Stimulated activated CD8-positive, alpha-beta memory T cell treated with anti-CD3 and anti-CD28 coated beads, Interleukin-12 subunit alpha, Interleukin-12 subunit beta, amount 100 ng/mL, for 1 hour (primary cell): ENCODE results near the gene REC114.
"Not testable (repeated sequence)": the region's sequence is repeated elsewhere in the genome, so short reads cannot be mapped to it uniquely, and the experiment has no call there.

Source experiments
- DNase-seq: peaks from one replicate; pipeline ENCODE4 v3.0.0-alpha.2; 2020; ENCODE audit warnings: low read depth

REC114 gene, protein sequence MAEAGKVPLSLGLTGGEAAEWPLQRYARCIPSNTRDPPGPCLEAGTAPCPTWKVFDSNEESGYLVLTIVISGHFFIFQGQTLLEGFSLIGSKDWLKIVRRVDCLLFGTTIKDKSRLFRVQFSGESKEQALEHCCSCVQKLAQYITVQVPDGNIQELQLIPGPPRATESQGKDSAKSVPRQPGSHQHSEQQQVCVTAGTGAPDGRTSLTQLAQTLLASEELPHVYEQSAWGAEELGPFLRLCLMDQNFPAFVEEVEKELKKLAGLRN

GRCh38 chr15:73442968-73443367 lies at the start of gene REC114:
TSS of gene REC114 (plus strand) at chr15:73443164. CDS start at chr15:73443186, 22 bp downstream.
- no peak for DNase-seq

- DNase-seq: no peak
Measured at GRCh38 chr15:73393336-73393735, 49.6 kb upstream of the REC114 start.

DNA sequence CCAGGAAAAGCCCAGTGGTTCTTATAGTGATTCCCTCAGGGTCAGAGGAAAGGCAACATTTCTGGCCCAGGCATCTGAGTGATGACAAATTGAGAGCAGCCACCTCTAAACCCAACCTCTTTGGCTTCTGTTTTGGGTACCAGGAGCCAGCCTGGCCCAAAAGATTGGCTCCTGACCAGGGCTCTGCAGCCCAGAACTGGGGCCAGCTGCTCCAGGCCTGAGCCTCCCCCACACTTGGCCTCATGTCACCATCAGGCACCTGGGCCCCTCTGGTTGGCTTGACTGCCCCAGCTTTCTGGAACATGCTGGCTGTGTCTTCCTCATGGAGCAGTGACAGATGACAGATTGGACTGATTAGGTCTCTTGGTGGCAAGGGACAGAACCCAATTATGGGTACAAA lies 48.2 kb upstream of the REC114 start:
- DNase-seq: no peak

- no peak for DNase-seq
Measured at GRCh38 chr15:73395671-73396070, 47.3 kb upstream of the REC114 start.

GRCh38 chr15:73397461-73397860 lies 45.5 kb upstream of the REC114 start:
- DNase-seq: no peak

GRCh38 chr15:73398861-73399260 lies 44.1 kb upstream of the REC114 start:
- DNase-seq: no peak

DNA sequence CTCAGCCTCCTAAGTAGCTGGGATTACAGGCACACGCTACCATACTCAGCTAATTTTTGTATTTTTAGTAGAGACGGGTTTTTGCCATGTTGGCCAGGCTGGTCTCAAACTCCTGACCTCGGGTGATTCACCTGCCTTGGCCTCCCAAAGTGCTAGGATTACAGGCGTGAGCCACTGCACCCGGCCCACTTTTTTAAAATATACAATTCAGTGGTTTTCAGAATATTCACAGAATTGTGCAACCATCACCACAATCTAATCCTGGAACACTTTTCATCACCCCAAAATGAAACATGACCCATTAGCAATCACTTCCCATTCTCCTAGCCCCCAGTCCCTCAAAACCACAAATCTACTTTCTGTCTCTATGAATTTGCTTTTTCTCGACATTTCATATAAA lies 42.7 kb upstream of the REC114 start:
- DNase-seq: not testable (repeated sequence)

- DNase-seq: no peak
Measured at GRCh38 chr15:73403171-73403570, 39.8 kb upstream of the REC114 start.

DNA sequence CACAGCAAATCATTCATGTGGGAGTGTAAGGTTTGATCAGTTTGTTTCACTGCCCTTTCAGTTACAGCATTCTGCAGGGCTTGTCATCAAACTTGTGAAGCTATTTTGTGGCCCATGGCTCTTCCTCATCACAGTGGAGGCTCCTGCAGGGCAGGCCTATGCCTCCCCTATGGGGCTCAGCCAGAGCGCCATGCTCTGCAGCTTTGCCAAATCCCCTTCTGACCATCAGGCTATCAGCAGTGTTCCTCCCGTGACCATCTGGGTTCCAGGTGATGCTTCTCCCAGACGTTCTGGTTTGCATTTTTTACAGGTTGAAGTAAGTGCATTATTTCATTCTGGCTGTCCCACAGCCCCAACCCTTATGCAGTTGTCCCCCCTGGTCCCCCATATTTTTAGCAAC lies 28.1 kb upstream of the REC114 start:
- no peak for DNase-seq

- no peak for DNase-seq
Measured at GRCh38 chr15:73424506-73424905, 18.5 kb upstream of the REC114 start.

- no peak for DNase-seq
Measured at GRCh38 chr15:73425510-73425909, 17.5 kb upstream of the REC114 start.

- no peak for DNase-seq
Measured at GRCh38 chr15:73426323-73426994, 16.5 kb upstream of the REC114 start.

- not testable (repeated sequence) for DNase-seq
Measured at GRCh38 chr15:73431329-73431728, 11.6 kb upstream of the REC114 start.

DNA sequence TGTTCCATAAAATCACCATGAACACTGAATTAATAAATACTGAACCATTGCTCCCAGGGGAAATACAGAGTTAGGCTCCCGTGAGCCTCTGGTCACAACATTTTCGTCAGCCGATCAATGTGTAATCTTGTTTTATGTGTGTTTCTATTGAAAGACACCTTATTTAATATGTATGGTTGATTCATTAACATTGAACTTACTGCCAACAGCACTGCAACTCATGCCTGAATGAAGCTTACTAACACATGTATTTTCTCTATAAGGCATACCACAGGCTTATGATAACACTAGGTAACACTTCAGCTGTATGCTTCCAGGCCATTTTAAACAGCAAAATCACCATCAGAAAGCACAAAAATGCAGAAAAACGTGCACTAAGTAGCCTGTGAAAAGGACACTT lies 9.1 kb upstream of the REC114 start:
- no peak for DNase-seq

GRCh38 chr15:73436613-73437012 lies 6.4 kb upstream of the REC114 start:
- DNase-seq: no peak

DNA sequence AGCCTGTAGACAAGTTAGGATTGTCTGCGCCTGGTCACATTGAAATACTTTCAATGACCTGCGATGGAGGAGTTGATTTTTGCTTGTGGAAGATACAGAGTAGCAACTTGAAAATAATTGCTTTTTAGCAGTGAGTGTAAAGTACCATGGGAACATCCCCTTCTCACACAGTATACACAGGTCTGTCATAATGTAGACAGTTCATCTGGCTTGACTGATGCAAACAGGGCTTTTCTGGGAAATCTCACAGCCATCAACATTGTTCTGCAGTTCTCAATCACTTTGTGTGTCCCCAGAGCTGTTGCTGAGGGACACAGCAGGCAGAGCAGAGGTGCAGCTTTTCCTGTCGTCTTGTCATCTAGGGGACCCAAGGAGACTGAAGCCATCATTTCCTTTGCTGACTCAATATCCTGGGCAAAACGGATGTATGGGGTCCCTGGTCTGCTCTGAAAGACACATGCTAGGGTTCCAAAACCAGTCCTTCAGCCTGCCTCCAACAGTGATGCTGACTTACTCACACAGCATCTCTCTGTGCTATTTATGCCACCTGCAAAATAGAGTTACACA lies 5.3 kb upstream of the REC114 start:
- DNase-seq: no peak

DNA sequence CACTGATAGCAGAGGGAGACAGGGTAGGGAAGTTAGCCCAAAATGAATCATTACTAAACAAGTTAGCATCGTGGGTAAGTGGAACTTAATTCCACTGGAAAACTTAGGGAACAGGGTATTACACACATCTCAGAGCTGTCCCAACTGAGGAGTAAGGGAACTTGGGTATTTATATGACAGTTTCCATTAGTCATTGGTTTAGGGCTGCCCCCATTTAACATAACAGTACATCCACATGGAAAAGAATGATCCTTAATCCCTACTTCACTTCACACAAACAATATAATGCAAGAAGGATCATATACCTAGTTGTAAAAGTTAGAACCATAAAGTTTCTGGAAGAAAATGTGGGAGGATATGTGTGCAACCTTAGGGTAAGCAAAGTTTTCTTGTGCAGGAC lies 4.3 kb upstream of the REC114 start:
- no peak for DNase-seq

GRCh38 chr15:73440571-73440970 lies 2.4 kb upstream of the REC114 start:
- no peak for DNase-seq

DNA sequence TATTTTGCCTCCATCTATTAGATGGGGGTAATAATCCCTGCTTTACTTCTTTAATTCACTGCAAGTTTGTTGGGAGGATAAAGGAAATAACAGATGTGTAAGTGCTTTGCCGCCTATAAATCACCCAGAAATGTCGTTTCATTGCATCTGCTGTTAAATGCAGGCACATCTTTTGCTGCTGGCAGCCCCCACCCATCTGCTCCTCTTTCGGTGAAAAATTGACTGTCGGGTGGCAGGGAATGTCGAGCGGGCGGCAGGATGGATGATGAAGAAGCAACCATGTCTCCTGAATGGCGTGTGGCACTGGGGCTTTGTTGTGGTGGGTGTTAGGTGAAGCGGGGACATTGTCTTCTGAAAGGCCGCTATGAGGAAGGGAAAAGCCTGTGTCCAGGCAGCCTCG lies 543 bp upstream of the REC114 start:
- no peak for DNase-seq

DNA sequence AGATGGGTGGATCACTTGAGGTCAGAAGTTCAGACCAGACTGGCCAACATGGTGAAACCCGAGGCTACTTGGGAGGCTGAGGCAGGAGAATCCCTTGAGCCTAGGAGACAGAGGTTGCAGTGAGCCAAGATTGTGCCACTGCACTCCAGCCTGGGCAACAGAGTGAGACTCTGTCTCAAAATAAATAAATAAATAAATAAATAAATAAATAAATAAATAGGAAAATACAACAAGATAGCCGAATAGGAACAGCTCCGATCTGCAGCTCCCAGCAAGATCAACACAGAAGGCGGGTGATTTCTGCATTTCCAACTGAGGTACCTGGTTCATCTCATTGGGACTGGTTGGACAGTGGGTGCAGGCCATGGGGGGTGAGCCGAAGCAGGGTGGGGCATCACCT lies 4.5 kb downstream of the REC114 start:
- DNase-seq: not testable (repeated sequence)

GRCh38 chr15:73448158-73448758 lies 5.3 kb downstream of the REC114 start:
- not testable (repeated sequence) for DNase-seq

- not testable (repeated sequence) for DNase-seq
Measured at GRCh38 chr15:73449980-73450379, 7.0 kb downstream of the REC114 start.

GRCh38 chr15:73454096-73454495 lies 11.1 kb downstream of the REC114 start:
- DNase-seq: no peak
